ENCODE results near the gene GET3. TPM values are rescaled to one million over a fixed set of nuclear protein-coding genes. Genes with fewer than 3 reads are reported as not detected.

GET3 gene
- total and polyA plus RNA-seq, 4 donors, result 22.8 to 44.1 (median 27.2) TPM

DNA sequence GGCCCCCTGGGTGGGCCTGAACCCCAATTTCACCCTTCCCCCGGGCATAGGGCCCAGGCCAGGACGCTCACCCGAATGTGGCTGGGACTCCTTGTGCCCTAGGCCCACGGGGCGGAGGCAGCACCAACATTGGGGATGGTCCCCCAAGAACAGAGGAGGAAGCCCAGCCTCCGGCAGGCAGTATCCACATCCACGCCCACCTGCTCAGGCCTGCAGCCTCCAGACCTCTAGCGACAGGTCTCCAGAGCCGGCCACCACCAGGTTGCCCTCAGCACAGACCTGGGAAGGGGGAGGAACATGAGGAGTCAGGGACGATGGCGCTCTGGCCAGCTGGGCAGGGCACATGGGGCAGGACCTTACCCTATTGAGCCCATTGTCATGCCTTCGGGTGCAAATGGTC is 48.3 kb upstream of the GET3 start:
- 95% methylated on average over 12 of the region's 12 CpGs for WGBS
- Histone ChIP-seq H3K36me3 (ENCODE audit: control insufficient read depth in 4 of 4, insufficient read depth in 3 of 4, low read depth in 1 of 4, low read length in 3 of 4) (no peaks in the 10 kb centered on the region), H3K4me3 (ENCODE audit: low read depth in 1 of 3, low read length in 3 of 3) (no peak overlapping the region), H3K4me1 (ENCODE audit: control insufficient read depth in 4 of 4, insufficient read depth in 4 of 4, low read length in 3 of 4) (no peaks in the 10 kb centered on the region), H3K27ac (ENCODE audit: low read depth in 1 of 2, low read length in 2 of 2) (no peak overlapping the region), H3K9me3 (ENCODE audit: control insufficient read depth in 4 of 4, low read length in 3 of 4) (no peaks in the 10 kb centered on the region), H3K9ac (ENCODE audit: low read depth in 1 of 2, low read length in 2 of 2) (no peak overlapping the region), H3K27me3 (ENCODE audit: control insufficient read depth in 4 of 4, insufficient read depth in 4 of 4, low read length in 3 of 4) (no peaks in the 10 kb centered on the region)
- no peak for DNase-seq (ENCODE audit: low spot score)
- TF ChIP-seq RAD21 (IDR thresholded peaks at IDR 0.05) (no peak), YY1 (IDR thresholded peaks at IDR 0.05) (no peak), FOXA1 (IDR thresholded peaks at IDR 0.05) (no peak), RXRA (IDR thresholded peaks at IDR 0.05) (no peak), SP1 (IDR thresholded peaks at IDR 0.05) (no peak), FOXA2 (IDR thresholded peaks at IDR 0.05) (no peak), EGR1 (IDR thresholded peaks at IDR 0.05; ENCODE audit: low read depth in 2 of 2) (no peak), JUND (IDR thresholded peaks at IDR 0.05) (no peak)
- TF ChIP-seq, protein P1, sequence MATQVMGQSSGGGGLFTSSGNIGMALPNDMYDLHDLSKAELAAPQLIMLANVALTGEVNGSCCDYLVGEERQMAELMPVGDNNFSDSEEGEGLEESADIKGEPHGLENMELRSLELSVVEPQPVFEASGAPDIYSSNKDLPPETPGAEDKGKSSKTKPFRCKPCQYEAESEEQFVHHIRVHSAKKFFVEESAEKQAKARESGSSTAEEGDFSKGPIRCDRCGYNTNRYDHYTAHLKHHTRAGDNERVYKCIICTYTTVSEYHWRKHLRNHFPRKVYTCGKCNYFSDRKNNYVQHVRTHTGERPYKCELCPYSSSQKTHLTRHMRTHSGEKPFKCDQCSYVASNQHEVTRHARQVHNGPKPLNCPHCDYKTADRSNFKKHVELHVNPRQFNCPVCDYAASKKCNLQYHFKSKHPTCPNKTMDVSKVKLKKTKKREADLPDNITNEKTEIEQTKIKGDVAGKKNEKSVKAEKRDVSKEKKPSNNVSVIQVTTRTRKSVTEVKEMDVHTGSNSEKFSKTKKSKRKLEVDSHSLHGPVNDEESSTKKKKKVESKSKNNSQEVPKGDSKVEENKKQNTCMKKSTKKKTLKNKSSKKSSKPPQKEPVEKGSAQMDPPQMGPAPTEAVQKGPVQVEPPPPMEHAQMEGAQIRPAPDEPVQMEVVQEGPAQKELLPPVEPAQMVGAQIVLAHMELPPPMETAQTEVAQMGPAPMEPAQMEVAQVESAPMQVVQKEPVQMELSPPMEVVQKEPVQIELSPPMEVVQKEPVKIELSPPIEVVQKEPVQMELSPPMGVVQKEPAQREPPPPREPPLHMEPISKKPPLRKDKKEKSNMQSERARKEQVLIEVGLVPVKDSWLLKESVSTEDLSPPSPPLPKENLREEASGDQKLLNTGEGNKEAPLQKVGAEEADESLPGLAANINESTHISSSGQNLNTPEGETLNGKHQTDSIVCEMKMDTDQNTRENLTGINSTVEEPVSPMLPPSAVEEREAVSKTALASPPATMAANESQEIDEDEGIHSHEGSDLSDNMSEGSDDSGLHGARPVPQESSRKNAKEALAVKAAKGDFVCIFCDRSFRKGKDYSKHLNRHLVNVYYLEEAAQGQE (IDR thresholded peaks at IDR 0.05), result no peak
- TF ChIP-seq, protein P2, sequence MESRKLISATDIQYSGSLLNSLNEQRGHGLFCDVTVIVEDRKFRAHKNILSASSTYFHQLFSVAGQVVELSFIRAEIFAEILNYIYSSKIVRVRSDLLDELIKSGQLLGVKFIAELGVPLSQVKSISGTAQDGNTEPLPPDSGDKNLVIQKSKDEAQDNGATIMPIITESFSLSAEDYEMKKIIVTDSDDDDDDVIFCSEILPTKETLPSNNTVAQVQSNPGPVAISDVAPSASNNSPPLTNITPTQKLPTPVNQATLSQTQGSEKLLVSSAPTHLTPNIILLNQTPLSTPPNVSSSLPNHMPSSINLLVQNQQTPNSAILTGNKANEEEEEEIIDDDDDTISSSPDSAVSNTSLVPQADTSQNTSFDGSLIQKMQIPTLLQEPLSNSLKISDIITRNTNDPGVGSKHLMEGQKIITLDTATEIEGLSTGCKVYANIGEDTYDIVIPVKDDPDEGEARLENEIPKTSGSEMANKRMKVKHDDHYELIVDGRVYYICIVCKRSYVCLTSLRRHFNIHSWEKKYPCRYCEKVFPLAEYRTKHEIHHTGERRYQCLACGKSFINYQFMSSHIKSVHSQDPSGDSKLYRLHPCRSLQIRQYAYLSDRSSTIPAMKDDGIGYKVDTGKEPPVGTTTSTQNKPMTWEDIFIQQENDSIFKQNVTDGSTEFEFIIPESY (IDR thresholded peaks at IDR 0.05), result no peak
- TF ChIP-seq, protein P3, sequence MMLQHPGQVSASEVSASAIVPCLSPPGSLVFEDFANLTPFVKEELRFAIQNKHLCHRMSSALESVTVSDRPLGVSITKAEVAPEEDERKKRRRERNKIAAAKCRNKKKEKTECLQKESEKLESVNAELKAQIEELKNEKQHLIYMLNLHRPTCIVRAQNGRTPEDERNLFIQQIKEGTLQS (IDR thresholded peaks at IDR 0.05), result no peak
- TF ChIP-seq, protein P4, sequence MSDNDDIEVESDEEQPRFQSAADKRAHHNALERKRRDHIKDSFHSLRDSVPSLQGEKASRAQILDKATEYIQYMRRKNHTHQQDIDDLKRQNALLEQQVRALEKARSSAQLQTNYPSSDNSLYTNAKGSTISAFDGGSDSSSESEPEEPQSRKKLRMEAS (IDR thresholded peaks at IDR 0.05), result no peak
- TF ChIP-seq, protein P5, sequence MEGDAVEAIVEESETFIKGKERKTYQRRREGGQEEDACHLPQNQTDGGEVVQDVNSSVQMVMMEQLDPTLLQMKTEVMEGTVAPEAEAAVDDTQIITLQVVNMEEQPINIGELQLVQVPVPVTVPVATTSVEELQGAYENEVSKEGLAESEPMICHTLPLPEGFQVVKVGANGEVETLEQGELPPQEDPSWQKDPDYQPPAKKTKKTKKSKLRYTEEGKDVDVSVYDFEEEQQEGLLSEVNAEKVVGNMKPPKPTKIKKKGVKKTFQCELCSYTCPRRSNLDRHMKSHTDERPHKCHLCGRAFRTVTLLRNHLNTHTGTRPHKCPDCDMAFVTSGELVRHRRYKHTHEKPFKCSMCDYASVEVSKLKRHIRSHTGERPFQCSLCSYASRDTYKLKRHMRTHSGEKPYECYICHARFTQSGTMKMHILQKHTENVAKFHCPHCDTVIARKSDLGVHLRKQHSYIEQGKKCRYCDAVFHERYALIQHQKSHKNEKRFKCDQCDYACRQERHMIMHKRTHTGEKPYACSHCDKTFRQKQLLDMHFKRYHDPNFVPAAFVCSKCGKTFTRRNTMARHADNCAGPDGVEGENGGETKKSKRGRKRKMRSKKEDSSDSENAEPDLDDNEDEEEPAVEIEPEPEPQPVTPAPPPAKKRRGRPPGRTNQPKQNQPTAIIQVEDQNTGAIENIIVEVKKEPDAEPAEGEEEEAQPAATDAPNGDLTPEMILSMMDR (IDR thresholded peaks at IDR 0.05; ENCODE audit: low read depth, low read length, missing input control), result no peak

DNA sequence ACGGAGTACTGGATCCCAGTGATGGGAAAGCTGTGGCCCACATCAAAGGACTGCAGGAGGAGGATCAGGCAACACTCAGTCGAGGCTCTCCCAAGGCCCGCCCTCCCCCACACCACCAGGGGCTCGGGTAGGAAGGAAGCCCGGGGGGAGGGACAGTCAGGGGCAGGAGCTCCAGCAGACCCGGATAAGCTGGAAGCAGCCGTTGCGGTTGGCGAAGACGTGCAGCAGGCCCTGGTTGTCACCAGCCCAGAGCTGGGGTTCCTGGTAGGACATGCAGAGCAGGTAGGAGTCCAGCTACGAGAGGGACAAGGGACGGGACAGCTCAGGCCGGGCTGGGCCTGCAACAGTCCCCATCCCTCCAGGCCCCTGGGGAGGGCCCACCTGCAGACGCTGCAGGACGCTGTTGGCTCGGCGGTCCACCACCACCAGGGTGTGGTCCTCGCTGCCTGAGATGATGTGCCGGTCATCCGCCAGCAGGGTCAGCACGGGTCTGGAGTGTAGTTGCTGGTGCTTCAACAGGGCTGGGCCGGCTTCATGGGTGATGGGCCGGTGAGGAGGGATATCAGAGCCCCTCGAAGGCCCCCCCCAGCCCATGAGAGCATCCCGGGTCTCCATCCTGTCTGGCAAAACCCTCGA is 47.6 kb upstream of the GET3 start:
- no peaks in the 10 kb centered on the region for H3K27me3 ChIP-seq (ENCODE audit: control insufficient read depth in 4 of 4, insufficient read depth in 4 of 4, low read length in 3 of 4)
- no peaks in the 10 kb centered on the region for H3K9me3 ChIP-seq (ENCODE audit: control insufficient read depth in 4 of 4, low read length in 3 of 4)
- peaks cover 0 to under 1% (median 0%) of the 10 kb centered on the region in 4 donors for H3K4me1 ChIP-seq (ENCODE audit: control insufficient read depth in 4 of 4, insufficient read depth in 4 of 4, low read length in 3 of 4)
- no peak for DNase-seq (ENCODE audit: low spot score)
- H3K36me3 ChIP-seq (ENCODE audit: control insufficient read depth in 4 of 4, insufficient read depth in 3 of 4, low read depth in 1 of 4, low read length in 3 of 4), result no peaks in the 10 kb centered on the region
- no peak overlapping the region for H3K9ac ChIP-seq (ENCODE audit: low read depth in 1 of 2, low read length in 2 of 2)
- no peak overlapping the region for H3K27ac ChIP-seq (ENCODE audit: low read depth in 1 of 2, low read length in 2 of 2)
- 84% methylated on average over 26 of the region's 26 CpGs for WGBS
- no peak overlapping the region for H3K4me3 ChIP-seq (ENCODE audit: low read depth in 1 of 3, low read length in 3 of 3)
- TF ChIP-seq HNF4G (IDR thresholded peaks at IDR 0.05) (no peak), HNF4A (conservative IDR thresholded peaks at IDR 0.05) (no peak), FOXA2 (IDR thresholded peaks at IDR 0.05) (no peak), NR2F2 (IDR thresholded peaks at IDR 0.05) (no peak), TAF1 (conservative IDR thresholded peaks at IDR 0.05) (no peak), FOXA1 (IDR thresholded peaks at IDR 0.05) (no peak), RAD21 (IDR thresholded peaks at IDR 0.05) (no peak), RXRA (IDR thresholded peaks at IDR 0.05) (no peak), EGR1 (IDR thresholded peaks at IDR 0.05; ENCODE audit: low read depth in 2 of 2) (no peak), SP1 (IDR thresholded peaks at IDR 0.05) (no peak), JUND (IDR thresholded peaks at IDR 0.05) (no peak)
- TF ChIP-seq, protein P4 (IDR thresholded peaks at IDR 0.05), result no peak
- TF ChIP-seq, protein P2 (IDR thresholded peaks at IDR 0.05), result no peak
- TF ChIP-seq, protein P5 (IDR thresholded peaks at IDR 0.05; ENCODE audit: low read depth, low read length, missing input control), result no peak
- TF ChIP-seq, protein P3 (IDR thresholded peaks at IDR 0.05), result no peak

All from liver (tissue), 9 donors.